Left hindlimb (tissue), 1 donor: Measurements from ENCODE around the gene CAPN2.

Experiments used
- DNase-seq: peaks from one replicate; pipeline ENCODE4 v3.0.0-alpha.2; 2018

CAPN2 gene

DNA sequence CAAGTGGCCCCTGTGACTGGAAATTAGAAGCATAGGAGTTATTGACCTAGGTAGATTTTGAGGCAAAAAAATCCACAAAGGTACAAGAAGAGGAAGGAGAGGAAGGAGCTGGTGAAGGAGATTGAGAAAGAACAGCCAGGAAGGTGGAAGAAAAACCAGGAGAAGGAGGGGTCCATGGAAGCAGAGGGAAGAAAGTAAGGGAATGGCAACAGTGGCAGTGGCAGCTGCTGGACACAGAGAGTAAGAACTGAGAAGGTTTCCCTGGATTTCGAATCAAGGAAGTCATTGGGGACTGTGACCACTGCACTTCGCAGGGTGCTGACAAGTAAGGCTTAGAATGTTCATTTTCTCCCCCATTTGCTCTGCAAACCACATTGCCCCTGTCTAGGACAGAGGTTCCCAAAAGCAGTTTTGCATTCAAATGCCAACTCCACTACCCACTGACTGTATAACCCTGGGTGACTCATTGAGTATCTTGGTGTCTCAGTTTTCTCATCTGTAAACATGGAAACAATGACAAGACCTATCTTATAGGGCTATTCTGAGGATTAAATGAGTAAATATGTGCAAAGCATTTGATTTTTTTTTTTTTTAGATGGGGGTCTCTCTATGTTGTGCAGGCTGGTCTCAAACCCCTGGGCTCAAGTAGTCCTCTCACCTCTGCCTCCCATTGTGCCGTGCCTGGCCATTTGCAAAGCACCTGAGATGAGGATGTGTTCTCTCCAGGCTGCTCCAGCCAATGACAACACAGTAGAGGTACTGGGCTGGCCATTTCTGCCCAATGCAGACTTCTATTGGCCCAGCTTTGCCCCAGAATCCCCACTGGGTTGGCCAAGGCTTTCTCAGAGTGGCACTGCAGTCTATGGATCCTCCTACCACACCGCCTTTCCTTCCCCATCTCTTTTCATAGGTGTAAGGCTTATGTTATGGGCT, 9.3 kb upstream of the CAPN2 start:
- DNase-seq: no peak

- no peak for DNase-seq
Observed at GRCh38 chr1:223703668-223704013, 8.7 kb upstream of the CAPN2 start.

DNA sequence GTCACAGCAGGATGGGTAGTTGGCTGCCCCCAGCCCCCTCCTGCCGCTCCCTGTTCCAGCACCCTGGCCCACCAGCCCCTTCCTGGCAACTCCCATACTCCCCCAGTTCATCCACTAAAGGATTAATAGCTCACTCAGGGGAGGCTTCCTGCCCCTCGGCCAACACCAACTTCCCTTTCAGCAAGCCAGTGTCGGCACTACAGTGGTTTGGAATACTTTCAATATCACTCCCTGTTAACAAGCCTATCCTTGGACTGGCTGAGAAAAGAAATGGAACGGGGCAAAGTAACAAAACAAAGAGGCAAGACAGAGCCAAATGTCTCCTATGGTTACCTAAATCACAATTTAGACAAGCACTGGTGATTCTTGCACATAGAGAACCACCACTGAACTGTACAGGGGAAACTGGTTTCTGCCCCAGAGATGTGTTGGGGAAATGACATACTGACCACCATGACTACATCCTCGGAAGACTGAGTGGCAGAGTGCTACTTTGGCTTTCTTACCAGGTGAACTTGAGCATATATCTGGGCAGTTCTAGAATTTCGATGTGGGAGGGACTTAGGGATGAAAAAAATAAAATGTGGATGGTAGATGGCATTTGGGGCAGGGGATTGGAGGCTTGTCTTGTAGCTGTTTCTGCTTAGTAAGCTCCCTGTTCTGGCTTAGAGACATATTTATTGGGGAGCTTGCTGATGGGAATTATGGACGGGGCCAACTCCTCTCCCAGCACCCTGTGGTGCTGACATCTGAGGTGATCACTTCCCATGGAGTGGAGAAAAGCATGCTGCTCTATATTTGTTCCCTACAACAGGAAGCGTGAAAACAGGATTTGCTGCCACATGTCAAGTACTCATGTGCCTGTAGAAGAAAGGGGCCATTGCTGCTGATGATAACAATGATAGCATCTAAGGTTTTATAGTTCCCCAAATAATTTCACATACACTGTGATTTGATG, 7.1 kb upstream of the CAPN2 start:
- DNase-seq: no peak

DNA sequence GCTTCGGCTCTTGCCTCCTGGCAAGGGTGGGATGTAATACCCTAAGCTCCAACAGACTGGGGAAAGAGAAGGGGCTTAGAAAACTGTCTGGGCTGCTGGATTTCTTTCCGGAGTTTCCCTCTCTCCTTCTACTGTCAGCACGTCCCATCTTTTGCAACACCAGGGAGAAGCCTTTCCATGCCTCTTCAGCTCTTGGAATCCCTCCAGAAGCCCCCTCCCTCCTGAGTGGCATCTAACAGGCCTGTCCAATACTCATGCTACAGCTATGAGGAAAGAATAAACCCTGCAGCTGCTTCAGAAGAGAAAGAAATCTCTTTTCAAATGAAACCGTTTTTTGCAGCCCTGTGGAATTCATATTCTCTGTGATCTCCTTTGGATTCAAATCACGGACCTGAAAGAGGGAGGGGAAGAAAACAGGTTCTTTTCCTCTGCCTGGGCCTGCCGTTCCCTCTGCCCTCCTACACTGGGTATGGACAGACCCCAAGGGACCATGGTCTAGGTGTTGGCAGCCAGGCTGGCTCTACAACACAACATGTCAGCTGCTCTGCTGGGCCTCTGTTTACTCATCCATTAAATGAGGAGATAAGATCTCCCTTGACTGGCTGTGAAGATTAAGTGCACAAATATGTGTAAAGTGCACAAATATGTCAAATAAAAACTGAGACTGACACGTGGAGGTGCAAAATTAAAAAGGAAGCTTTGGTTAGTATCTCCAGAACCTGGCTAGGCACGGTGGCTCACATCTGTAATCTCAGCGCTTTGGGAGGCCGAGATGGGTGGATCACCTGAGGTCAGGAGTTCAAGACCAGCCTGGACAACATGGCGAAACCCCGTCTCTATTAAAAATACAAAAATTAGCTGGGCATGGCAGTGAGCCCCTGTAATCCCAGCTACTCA, 6.0 kb upstream of the CAPN2 start:
- DNase-seq: peak; percentile 82

DNA sequence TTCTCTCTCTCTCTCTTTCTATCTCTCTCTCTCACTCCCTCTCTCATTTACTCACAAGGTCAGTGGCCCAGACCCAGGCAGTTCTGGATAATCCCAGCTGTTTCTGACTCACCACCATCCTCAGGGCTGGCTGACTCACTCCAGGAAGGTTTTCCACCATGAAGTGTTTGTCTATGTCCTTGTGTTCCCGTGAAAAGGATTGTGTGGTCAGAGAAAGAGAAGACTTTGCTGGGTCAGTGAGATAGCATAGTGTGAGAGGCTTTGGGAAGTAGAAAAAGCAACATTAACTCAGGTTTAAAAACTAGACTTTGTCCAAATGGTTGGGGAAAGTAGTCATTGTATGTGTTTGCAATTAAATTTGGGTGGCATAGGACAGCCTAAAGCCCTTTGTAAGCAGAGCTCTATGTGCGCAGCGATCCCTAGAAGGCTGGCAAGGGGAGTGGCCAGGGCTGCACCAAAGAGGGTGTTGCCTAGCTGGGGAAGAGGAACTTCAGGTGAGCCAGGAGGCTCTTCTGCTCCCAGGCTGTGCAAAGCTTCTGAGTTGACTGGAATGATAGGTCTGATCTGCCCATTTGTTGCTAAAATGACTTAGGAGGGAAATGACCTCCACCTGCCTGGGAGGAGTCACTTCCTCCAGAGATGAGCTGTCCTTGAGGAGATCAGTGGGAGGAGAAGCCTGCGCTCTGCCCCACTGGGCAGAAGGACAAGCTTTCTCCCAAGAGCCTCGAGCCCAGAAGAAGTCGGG, 4.9 kb upstream of the CAPN2 start:
- peak; percentile 67 for DNase-seq

DNA sequence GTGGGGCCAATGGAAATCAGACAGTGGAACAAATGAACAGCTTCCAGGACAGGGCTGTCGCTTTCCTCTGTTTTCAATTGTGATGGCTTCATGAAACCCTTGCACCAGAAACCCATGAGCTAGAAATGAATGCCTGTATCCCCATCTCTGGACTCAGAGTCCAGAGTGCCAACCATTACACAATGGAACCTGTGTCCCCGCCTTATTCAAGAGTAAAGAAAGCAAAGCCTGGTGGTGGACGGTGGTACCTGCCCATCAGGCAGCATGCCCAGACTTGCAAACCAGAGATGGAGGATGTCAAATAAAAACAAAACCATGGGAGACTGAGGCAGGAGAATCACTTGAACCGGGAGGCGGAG, 4.4 kb upstream of the CAPN2 start:
- no peak for DNase-seq

- DNase-seq: no peak
Observed at GRCh38 chr1:223708651-223709268, 3.6 kb upstream of the CAPN2 start.

GRCh38 chr1:223709598-223709997, 2.7 kb upstream of the CAPN2 start:
- DNase-seq: no peak

DNA sequence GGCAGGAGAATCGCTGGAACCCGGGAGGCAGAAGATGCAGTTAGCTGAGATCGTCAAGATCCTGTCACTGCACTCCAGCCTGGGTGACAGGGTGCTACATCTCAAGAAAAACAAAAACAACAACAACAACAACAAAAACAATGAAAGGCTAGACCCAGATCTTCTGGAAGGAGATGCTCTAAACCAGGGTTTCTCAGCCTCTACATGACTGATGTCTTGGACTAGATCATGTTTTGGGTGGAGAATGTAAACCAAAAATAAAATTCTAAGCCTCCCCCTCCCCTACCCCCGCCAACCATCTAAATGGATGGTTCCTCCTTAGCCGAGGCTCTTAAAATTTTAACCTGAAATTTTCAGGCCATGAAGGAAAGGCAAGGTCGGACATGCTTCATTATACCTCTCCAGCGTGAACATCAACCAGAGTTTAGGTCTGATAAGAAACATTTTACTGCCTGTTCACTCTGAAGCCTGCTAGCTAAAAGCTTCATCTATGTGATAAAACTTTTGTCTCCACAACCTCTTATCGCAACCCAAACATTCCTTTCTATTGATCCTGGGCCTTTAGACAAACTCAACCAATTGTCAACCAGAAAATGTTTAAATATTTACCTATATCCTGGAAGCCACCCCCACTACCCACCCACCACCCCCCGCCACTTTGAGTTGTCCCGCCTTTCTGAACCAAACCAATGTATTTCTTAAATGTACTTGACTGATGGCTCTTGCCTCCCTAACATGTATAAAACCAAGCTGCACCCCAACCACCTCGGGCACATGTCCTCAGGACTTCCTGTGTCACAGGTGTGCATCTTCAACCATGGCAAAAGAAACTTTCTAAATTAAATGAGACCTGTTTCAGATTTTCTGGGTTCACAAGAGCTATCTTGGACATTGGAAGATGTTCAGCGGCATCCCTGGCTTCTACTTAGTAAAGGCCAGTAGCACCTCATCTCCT, 1.9 kb upstream of the CAPN2 start:
- DNase-seq: no peak

GRCh38 chr1:223711173-223711572, 1.2 kb upstream of the CAPN2 start:
- no peak for DNase-seq

DNA sequence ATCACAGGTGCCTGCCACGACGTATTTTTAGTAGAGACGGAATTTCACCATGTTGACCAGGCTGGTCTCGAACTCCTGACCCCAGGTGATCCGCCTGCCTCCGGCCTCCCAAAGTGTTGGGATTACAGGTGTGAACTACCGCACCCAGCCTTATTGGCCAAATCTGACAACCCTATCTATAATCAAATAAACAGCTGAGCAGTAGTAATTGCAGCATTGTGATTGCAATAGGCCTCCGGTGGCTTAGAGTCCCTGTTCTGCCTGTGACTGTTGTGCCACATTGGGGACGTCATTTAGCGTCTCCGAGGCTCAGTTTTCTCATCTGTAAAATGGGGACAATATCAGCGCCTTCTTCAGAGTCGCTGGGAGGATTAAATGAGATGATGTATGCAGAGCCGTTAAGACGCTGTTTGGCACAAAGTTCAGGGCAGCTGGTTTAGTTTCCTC, 569 bp upstream of the CAPN2 start:
- no peak for DNase-seq

DNA sequence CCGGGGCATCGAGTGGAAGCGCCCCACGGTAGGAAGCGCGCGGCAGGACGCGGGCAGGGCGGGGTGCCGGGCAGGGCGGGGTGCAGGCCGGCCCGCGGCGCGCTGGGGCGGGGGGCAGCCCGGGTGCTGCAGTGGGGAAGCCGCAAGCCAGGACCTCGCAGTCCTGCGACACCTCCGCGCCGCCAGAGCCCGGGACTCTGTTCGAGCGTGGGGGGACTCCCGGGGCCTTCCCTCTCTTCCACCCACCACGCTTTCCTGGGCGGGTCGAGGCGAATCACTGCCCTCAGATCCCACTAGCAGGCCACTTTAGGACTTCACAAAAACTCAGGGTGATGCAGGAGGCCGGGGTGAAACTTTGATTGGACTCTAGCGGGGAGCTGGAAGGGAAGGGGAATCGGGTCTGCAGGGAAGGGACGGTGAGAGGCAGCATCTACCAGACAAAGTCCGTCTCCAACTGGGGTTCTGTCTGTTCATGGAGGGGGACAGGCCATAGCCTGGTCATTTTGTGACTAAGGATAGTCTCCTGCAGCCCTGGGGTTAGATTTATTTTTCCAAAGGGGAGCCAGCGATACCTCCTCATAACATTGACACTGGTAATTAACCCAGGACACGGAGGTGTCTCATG, 623 bp downstream of the CAPN2 start:
- peak; percentile 63 for DNase-seq

DNA sequence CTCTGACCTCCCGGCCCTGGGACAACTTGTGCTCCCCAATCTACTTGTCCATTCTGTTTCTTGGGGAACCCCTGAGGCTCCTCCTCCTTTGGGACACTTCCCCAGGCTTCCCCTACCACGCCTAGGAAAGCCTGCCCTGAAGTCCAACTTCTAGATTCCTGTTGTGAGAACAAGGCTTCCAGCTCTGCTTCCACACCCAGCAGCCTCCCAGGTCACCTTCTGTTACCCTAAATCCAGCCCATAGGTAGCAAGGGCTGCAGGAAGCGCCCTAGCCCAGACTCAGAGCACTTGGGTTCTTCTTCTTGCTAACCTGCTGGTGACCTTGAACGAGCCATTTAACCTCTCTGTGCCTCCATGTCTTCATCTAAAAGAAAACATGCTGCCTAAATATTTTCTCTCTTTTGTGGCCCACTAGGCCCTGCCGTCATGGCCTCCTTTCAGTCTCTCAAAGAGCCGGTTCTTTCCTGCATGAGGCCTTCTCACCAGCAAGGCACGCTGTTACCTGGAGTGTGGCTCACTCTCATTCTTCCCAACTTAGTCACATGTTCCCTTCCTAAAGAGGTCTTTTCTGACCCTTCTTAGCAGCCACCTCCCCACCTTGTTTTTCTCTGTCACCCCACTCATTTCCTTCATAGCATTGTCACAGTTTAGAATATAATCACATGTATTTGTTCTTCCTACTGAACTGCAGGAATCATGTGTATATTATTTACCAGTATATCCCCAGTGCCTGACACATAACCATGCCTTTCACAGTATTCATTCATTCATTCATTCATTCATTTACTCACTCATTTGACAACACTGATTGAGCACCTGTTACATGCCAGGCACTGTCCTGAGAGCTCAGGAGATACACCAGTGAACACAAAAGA, 1.4 kb downstream of the CAPN2 start:
- no peak for DNase-seq

DNA sequence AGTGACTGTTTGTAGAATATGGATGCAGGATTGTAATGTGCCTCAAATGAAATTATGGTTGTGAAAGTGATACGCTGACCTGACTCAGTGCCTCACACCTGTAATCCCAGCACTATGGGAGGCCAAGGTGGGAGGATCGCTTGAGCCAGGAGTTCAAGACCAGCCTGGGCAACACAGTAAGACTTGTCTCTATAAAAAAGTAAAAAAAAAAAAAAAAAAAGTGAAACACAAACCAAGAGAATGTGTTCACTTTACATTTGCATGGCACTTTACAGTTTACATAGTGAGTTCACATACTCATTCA, 2.0 kb downstream of the CAPN2 start:
- DNase-seq: no peak

GRCh38 chr1:223714849-223715603, 2.7 kb downstream of the CAPN2 start:
- no peak for DNase-seq

DNA sequence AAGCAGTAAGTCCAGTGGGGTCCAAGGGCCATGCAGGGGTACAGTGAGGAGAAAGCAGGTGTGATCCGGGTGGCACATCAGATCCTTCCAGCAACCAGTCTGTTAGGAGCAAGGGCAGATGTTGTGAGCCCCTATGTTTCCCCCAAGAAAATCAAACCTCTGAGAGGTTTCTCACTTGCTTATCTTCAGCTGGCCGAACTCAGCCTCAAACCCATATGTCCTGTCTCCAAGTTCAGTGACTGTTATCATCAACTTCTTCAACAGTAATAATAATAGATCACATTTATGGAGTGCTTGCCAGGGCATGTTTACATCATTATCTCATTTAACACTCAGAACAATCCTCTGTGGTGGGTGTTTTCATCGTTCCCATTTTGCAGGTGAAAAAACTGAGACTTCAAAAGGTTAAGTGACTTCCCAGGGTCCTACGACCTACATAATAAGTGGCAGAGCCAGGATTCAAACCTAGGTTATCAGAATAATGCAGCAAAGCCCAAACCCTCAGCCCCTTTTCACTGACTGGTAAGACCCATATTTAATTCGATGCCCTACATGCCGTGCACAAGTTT, 3.3 kb downstream of the CAPN2 start:
- no peak for DNase-seq

GRCh38 chr1:223716302-223716862, 4.0 kb downstream of the CAPN2 start:
- no peak for DNase-seq
